ENCODE measurements around the gene AOX1.
"Not testable (repeated sequence)": the region's sequence is repeated elsewhere in the genome, so short reads cannot be mapped to it uniquely, and the experiment has no call there.

AOX1 gene

GRCh38 chr2:200703926-200704637 is 118.3 kb downstream of the AOX1 start:
- DNase-seq, result no peak

GRCh38 chr2:200705305-200706041 is 119.7 kb downstream of the AOX1 start:
- DNase-seq, result no peak

- no peak for DNase-seq
Observed at GRCh38 chr2:200708943-200709342, 123.1 kb downstream of the AOX1 start.

GRCh38 chr2:200713003-200713703 is 127.3 kb downstream of the AOX1 start:
- DNase-seq, result peak; percentile 49

GRCh38 chr2:200713704-200714064 is 127.9 kb downstream of the AOX1 start:
- DNase-seq, result no peak

GRCh38 chr2:200715014-200715413 is 129.2 kb downstream of the AOX1 start:
- DNase-seq, result not testable (repeated sequence)

GRCh38 chr2:200716386-200716785 is 130.6 kb downstream of the AOX1 start:
- DNase-seq, result no peak

Data from NCI-H1105 treated with DMSO at 0.1 percent for 48 hours (cell line).